Activated CD4-positive, alpha-beta memory T cell treated with anti-CD3 and anti-CD28 coated beads, Interleukin-2, amount 10 ng/mL, durations not matched to agents 7 days and 5 days (primary cell): ENCODE results near the gene ISG20. TPM values are rescaled to one million over a fixed set of nuclear protein-coding genes. Genes with fewer than 3 reads are reported as not detected.

ENCODE experiments used
- CTCF ChIA-PET: fragments of 350-600 bp; sonication (Branson Sonifier 250); formaldehyde crosslinking; loops from one replicate; lab custom pipeline; 2021; ENCODE audit warnings: antibody characterized with exemption, inconsistent platforms; lab: Charles Lee
- POLR2A ChIA-PET: fragments of 350-600 bp; sonication (Branson Sonifier 250); formaldehyde crosslinking; loops from one replicate; lab custom pipeline; 2021; ENCODE audit warnings: antibody characterized with exemption; lab: Charles Lee
- DNase-seq: peaks from one replicate; pipeline ENCODE4 v3.0.0-alpha.2; 2020
- H3K27ac Mint-ChIP-seq: one replicate; pipeline ENCODE4 v1.8.0; 2021; ENCODE audit warnings: mild to moderate bottlenecking, mixed read lengths
- H3K27me3 Mint-ChIP-seq: one replicate; pipeline ENCODE4 v1.8.0; 2021; ENCODE audit warnings: mixed read lengths
- H3K36me3 Mint-ChIP-seq: one replicate; pipeline ENCODE4 v1.8.0; 2021; ENCODE audit warnings: low read depth, mixed read lengths
- H3K4me1 Mint-ChIP-seq: one replicate; pipeline ENCODE4 v1.8.0; 2021; ENCODE audit warnings: mixed read lengths
- H3K4me3 Mint-ChIP-seq: one replicate; pipeline ENCODE4 v1.8.0; 2021; ENCODE audit warnings: mild to moderate bottlenecking, mixed read lengths
- H3K9me3 Mint-ChIP-seq: one replicate; pipeline ENCODE4 v1.8.0; 2021; ENCODE audit warnings: mixed read lengths
- total RNA-seq, 2 experiments: library from RNA; stranded (reverse); gene quantifications; one replicate each; pipeline ENCODE4 v1.2.3, GENCODE V29; 2021

Gene ISG20
- total RNA-seq, 2 experiments from 2014 or later, result 337 to 338 TPM

- CTCF ChIA-PET, result interaction anchor here (0.8 kb wide), 1 partner anchor 35 kb away, joined by 3 read pairs; no protein-coding TSS in a partner anchor
- H3K4me3 Mint-ChIP-seq, result no peak overlapping the region
- peaks cover 9% of the 10 kb centered on the region for H3K4me1 Mint-ChIP-seq
- POLR2A ChIA-PET, result interaction anchor here (1.6 kb wide), 1 partner anchor 35 kb away, joined by 5 read pairs; no protein-coding TSS in a partner anchor
- peaks cover 18% of the 10 kb centered on the region for H3K36me3 Mint-ChIP-seq
- no peaks in the 10 kb centered on the region for H3K9me3 Mint-ChIP-seq
- DNase-seq, result no peak
- no peak overlapping the region for H3K27ac Mint-ChIP-seq
- H3K27me3 Mint-ChIP-seq, result no peaks in the 10 kb centered on the region
Measured at GRCh38 chr15:88658972-88659931, 20.4 kb downstream of the ISG20 start.

- Mint-ChIP-seq H3K4me1 (no peaks in the 10 kb centered on the region), H3K9me3 (no peaks in the 10 kb centered on the region), H3K27ac (no peak overlapping the region), H3K36me3 (peaks cover 6% of the 10 kb centered on the region), H3K27me3 (no peaks in the 10 kb centered on the region), H3K4me3 (no peak overlapping the region)
- ChIA-PET POLR2A (interaction anchor here (1.1 to 2.2 kb wide), 2 partner anchors 35 to 37 kb away, joined by 3 to 10 read pairs; no protein-coding TSS in a partner anchor), CTCF (interaction anchor here (1.0 to 1.4 kb wide), 3 partner anchors 9 to 36 kb away, joined by 3 to 6 read pairs (median 5); partner anchors contain the start of gene ISG20)
- DNase-seq, result no peak
Measured at GRCh38 chr15:88661041-88661700, 22.4 kb downstream of the ISG20 start.

- no peaks in the 10 kb centered on the region for H3K9me3 Mint-ChIP-seq
- peaks cover 6% of the 10 kb centered on the region for H3K36me3 Mint-ChIP-seq
- no peak overlapping the region for H3K4me3 Mint-ChIP-seq
- H3K4me1 Mint-ChIP-seq, result no peaks in the 10 kb centered on the region
- ChIA-PET POLR2A (interaction anchor here (1.1 to 2.2 kb wide), 2 partner anchors 36 to 38 kb away, joined by 3 to 10 read pairs; no protein-coding TSS in a partner anchor), CTCF (no interaction called here)
- H3K27ac Mint-ChIP-seq, result no peak overlapping the region
- DNase-seq, result no peak
- H3K27me3 Mint-ChIP-seq, result no peaks in the 10 kb centered on the region
Measured at GRCh38 chr15:88661761-88662556, 23.1 kb downstream of the ISG20 start.

GRCh38 chr15:88663141-88663621 lies 24.4 kb downstream of the ISG20 start:
- H3K27ac Mint-ChIP-seq, result no peak overlapping the region
- H3K27me3 Mint-ChIP-seq, result peaks cover 6% of the 10 kb centered on the region
- no peaks in the 10 kb centered on the region for H3K9me3 Mint-ChIP-seq
- peaks cover 3% of the 10 kb centered on the region for H3K36me3 Mint-ChIP-seq
- no peaks in the 10 kb centered on the region for H3K4me1 Mint-ChIP-seq
- peak; percentile 14 for DNase-seq
- ChIA-PET CTCF (interaction anchor here (1.9 to 2.8 kb wide), 3 partner anchors 8 to 145 kb away, joined by 5 to 22 read pairs (median 7); no protein-coding TSS in a partner anchor), POLR2A (interaction anchor here (1.0 to 1.1 kb wide), 2 partner anchors 39 to 185 kb away, joined by 3 to 5 read pairs; no protein-coding TSS in a partner anchor)
- no peak overlapping the region for H3K4me3 Mint-ChIP-seq

GRCh38 chr15:88664151-88664778 lies 25.4 kb downstream of the ISG20 start:
- ChIA-PET POLR2A (interaction anchor here (1.0 to 1.7 kb wide), 4 partner anchors 8 to 186 kb away, joined by 3 to 5 read pairs (median 4); partner anchors contain the start of gene ISG20), CTCF (interaction anchor here (1.2 to 2.8 kb wide), 6 partner anchors 9 to 146 kb away, joined by 3 to 22 read pairs (median 5); no protein-coding TSS in a partner anchor)
- Mint-ChIP-seq H3K36me3 (peaks cover 5% of the 10 kb centered on the region), H3K27ac (no peak overlapping the region), H3K4me3 (no peak overlapping the region), H3K9me3 (no peaks in the 10 kb centered on the region), H3K27me3 (peaks cover 14% of the 10 kb centered on the region), H3K4me1 (no peaks in the 10 kb centered on the region)
- DNase-seq, result peak; percentile 53

- no peak overlapping the region for H3K27ac Mint-ChIP-seq
- no peaks in the 10 kb centered on the region for H3K9me3 Mint-ChIP-seq
- POLR2A ChIA-PET, result no interaction called here
- CTCF ChIA-PET, result no interaction called here
- DNase-seq, result no peak
- no peaks in the 10 kb centered on the region for H3K36me3 Mint-ChIP-seq
- H3K4me3 Mint-ChIP-seq, result no peak overlapping the region
- no peaks in the 10 kb centered on the region for H3K4me1 Mint-ChIP-seq
- H3K27me3 Mint-ChIP-seq, result peaks cover 51% of the 10 kb centered on the region
Measured at GRCh38 chr15:88674661-88675060, 35.8 kb downstream of the ISG20 start.

- POLR2A ChIA-PET, result no interaction called here
- no peak for DNase-seq
- CTCF ChIA-PET, result no interaction called here
- no peaks in the 10 kb centered on the region for H3K9me3 Mint-ChIP-seq
- H3K4me1 Mint-ChIP-seq, result peaks cover 4% of the 10 kb centered on the region
- no peak overlapping the region for H3K4me3 Mint-ChIP-seq
- H3K36me3 Mint-ChIP-seq, result no peaks in the 10 kb centered on the region
- peaks cover 26% of the 10 kb centered on the region for H3K27me3 Mint-ChIP-seq
- H3K27ac Mint-ChIP-seq, result no peak overlapping the region
Measured at GRCh38 chr15:88678755-88679154, 39.9 kb downstream of the ISG20 start.

- no peak for DNase-seq
- CTCF ChIA-PET, result no interaction called here
- no peaks in the 10 kb centered on the region for H3K9me3 Mint-ChIP-seq
Measured at GRCh38 chr15:88680241-88681001, 41.6 kb downstream of the ISG20 start.

GRCh38 chr15:88681610-88682221 lies 42.9 kb downstream of the ISG20 start:
- peaks cover 7% of the 10 kb centered on the region for H3K27me3 Mint-ChIP-seq
- H3K27ac Mint-ChIP-seq, result no peak overlapping the region
- H3K36me3 Mint-ChIP-seq, result no peaks in the 10 kb centered on the region
- no peak overlapping the region for H3K4me3 Mint-ChIP-seq
- H3K9me3 Mint-ChIP-seq, result no peaks in the 10 kb centered on the region
- ChIA-PET CTCF (no interaction called here), POLR2A (no interaction called here)
- DNase-seq, result no peak
- peaks cover 4% of the 10 kb centered on the region for H3K4me1 Mint-ChIP-seq

More at GRCh38 chr15:88680241-88681001, 41.6 kb downstream of the ISG20 start:
- POLR2A ChIA-PET, result no interaction called here
- Mint-ChIP-seq H3K4me1 (peaks cover 4% of the 10 kb centered on the region), H3K36me3 (no peaks in the 10 kb centered on the region), H3K27ac (no peak overlapping the region), H3K4me3 (no peak overlapping the region), H3K27me3 (peaks cover 14% of the 10 kb centered on the region)

- Mint-ChIP-seq H3K27me3 (peaks cover 16% of the 10 kb centered on the region), H3K4me1 (peaks cover 4% of the 10 kb centered on the region), H3K9me3 (no peaks in the 10 kb centered on the region), H3K27ac (no peak overlapping the region), H3K36me3 (no peaks in the 10 kb centered on the region), H3K4me3 (no peak overlapping the region)
- ChIA-PET CTCF (interaction anchor here (1.1 to 1.3 kb wide), 2 partner anchors 14 to 46 kb away, joined by 3 read pairs; partner anchors contain the start of gene ISG20), POLR2A (no interaction called here)
- no peak for DNase-seq
Measured at GRCh38 chr15:88684345-88684744, 45.5 kb downstream of the ISG20 start.

GRCh38 chr15:88686166-88686565 lies 47.4 kb downstream of the ISG20 start:
- Mint-ChIP-seq H3K9me3 (no peaks in the 10 kb centered on the region), H3K27ac (no peak overlapping the region)
- CTCF ChIA-PET, result no interaction called here

More at GRCh38 chr15:88686166-88686565, 47.4 kb downstream of the ISG20 start:
- POLR2A ChIA-PET, result no interaction called here
- no peak for DNase-seq
- H3K27me3 Mint-ChIP-seq, result peaks cover 18% of the 10 kb centered on the region
- no peaks in the 10 kb centered on the region for H3K36me3 Mint-ChIP-seq
- peaks cover 4% of the 10 kb centered on the region for H3K4me1 Mint-ChIP-seq
- H3K4me3 Mint-ChIP-seq, result no peak overlapping the region
